NAMALWA (cell line): Measurements from ENCODE around the gene IMPG2.

ENCODE experiments used
- DNase-seq: peaks from one replicate; pipeline ENCODE4 v3.0.0-alpha.2; 2015; ENCODE audit warnings: low spot score

Gene IMPG2

DNA sequence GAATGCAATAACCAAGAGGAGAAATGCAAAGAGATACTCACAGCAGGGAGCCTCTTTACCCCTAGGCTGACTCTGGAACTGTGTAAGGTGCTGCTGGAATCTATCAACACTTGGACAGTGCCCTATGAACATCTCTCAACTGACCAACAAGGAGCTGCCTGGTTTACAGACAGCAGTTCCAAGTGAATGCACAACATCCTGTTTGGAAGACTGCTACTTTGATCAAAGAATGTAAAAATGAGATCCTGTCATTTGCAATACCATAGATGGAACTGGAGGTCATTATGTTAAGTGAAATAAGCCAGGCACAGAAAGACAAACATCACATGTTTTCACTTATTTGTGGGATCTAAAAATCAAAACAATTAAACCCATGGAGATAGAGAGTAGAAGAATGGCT lies 136.3 kb downstream of the IMPG2 start:
- no peak for DNase-seq

DNA sequence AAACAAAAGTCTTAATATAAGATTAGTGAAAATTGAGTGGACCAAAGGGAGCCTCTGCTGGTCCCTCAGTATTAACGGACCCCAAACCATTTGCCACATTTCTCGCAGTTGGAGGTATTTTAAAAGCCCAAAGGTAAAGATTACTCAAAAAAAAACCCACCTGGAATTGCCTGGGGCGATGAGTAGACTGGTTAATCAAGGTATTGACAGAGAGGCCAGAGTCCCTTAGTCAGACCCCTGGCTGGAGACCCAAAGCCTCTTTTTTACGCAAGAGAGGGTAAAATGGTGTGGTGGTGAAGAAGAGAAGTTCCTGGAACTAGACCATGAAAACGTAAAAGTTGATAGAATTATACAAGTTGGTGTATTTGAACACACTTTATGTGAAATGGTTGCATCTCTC lies 137.2 kb downstream of the IMPG2 start:
- no peak for DNase-seq

DNA sequence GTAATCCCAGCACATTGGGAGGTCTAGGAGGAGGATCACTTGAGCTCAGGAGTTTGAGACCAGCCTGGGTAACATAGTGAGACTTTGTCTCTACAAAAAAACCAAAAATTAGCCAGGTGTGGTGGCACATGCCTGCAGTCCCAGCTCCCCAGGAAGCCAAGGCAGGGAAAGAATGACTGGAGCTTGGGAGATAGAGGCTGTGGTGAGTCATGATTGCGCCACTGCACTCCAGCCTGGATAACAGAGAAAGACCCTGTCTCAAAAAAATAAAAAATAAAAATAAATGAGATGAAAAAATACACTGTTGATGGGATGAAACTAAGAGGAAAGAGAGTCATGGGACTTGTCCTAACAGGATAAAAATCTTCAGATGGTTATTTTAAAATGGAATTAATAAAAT lies 137.6 kb downstream of the IMPG2 start:
- DNase-seq = no peak

DNA sequence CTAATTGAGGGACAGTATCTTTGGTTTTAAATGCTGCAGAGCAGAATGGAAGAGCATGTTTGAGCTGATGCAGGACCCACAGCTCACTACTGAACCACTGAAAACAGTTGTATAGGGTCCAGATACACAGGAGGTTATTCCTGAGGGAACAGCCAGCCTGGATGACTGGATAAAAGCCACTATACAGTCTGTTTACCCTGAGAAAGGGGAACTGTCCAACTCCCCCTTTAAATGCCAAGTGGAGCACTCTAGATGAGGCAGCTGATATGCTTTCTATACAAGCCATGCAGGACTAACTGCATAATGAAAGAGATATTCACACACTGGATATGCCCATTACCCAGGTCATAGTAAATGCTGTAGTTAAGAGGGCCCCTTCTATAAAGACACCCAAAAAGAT lies 138.6 kb downstream of the IMPG2 start:
- no peak for DNase-seq

DNA sequence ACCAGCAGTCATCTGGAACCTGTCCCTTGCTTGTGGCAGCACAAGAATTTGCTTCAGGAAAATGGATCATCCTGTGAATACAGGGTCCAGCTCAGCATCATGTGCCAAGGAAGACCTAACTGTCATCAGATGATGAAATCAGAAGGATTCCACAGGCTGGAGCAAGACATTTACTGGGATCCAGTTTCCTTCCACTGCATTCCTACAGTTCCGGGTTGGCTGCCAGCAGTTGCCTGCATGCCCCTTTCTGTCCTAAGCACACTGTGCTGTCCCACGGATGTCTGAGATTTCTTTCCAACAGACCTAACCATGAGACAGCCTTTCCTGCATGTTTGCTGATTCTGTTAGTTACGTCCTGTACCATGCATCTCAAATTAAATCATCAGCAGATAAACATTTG lies 140.7 kb downstream of the IMPG2 start:
- DNase-seq = no peak

DNA sequence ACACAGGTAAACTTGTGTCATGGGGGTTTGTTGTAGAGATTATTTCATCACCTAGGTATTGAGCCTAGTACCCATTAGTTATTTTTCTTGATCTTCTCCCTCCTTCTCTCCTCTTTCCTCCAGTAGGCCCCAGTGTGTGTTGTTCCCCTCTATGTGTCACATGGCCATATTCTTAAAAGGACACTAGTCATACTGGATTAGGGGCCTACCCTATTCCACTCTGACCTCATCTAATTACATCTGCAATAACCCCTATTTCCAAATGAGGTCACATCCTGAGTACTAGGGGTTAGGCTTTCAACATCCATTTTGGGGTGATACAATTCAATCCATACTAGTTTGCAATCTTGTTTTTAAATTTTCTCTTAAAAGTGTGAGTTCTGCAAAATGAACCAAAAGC lies 142.8 kb downstream of the IMPG2 start:
- no peak for DNase-seq
